IPS DF 4.7 (cell line): Measurements from ENCODE around the gene HOXA9.

ENCODE experiments used
- DNase-seq: peaks from one replicate; pipeline ENCODE4 v3.0.0-alpha.2; 2013; ENCODE audit warnings: low spot score; ENCODE audit errors: extremely low read depth

Gene HOXA9

GRCh38 chr7:27126596-27127327 lies 38.6 kb downstream of the HOXA9 start:
- DNase-seq = no peak

GRCh38 chr7:27125986-27126394 lies 39.3 kb downstream of the HOXA9 start:
- no peak for DNase-seq

GRCh38 chr7:27124902-27125689 lies 40.2 kb downstream of the HOXA9 start:
- DNase-seq = no peak

GRCh38 chr7:27124096-27124901 lies 41.0 kb downstream of the HOXA9 start:
- DNase-seq = no peak

- no peak for DNase-seq
Measured at GRCh38 chr7:27123477-27124053, 41.8 kb downstream of the HOXA9 start.

- no peak for DNase-seq
Measured at GRCh38 chr7:27123007-27123476, 42.3 kb downstream of the HOXA9 start.

GRCh38 chr7:27122077-27122910 lies 43.0 kb downstream of the HOXA9 start:
- no peak for DNase-seq

- no peak for DNase-seq
Measured at GRCh38 chr7:27121684-27122076, 43.7 kb downstream of the HOXA9 start.

GRCh38 chr7:27119412-27119911 lies 45.9 kb downstream of the HOXA9 start:
- no peak for DNase-seq

GRCh38 chr7:27118580-27118979 lies 46.8 kb downstream of the HOXA9 start:
- DNase-seq = no peak

GRCh38 chr7:27117887-27118491 lies 47.3 kb downstream of the HOXA9 start:
- no peak for DNase-seq

- DNase-seq = no peak
Measured at GRCh38 chr7:27116962-27117886, 48.1 kb downstream of the HOXA9 start.

GRCh38 chr7:27116031-27116961 lies 49.0 kb downstream of the HOXA9 start:
- DNase-seq = no peak

- DNase-seq = no peak
Measured at GRCh38 chr7:27115221-27116026, 49.9 kb downstream of the HOXA9 start.

GRCh38 chr7:27114881-27115220 lies 50.5 kb downstream of the HOXA9 start:
- DNase-seq = no peak

- no peak for DNase-seq
Measured at GRCh38 chr7:27113991-27114769, 51.2 kb downstream of the HOXA9 start.
